Measurements from ENCODE around the gene MINDY4. TPM values are rescaled to one million over a fixed set of nuclear protein-coding genes. Genes with fewer than 3 reads are reported as not detected.
A peak's percentile ranks its signal among the peaks of the same experiment; 100 is the strongest.

Gene MINDY4
- total and polyA plus RNA-seq, 2 donors (not counting 1 experiment from before 2014, with no cell fraction given): 6.1 to 6.3 TPM

DNA sequence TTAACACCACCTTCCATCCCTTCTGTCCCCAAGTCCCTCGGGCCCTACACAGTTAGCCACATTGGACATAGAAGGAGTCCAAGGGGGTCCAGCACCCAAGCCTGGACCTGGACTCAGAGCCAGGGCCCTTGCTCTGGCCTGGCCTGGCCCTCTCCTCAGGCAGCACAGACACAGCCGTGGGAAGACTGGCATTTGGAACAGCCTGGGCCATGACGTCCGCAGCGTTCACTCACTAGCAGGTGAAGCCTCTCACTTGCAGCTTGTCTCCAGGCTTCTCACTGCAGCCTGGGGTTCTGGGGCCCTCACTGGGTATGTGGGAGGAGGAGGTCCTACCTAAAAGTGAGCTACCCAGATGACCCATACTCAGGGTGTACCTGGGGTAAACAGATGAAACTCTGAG lies 106.8 kb downstream of the MINDY4 start:
- no peaks in the 10 kb centered on the region for H3K9me3 ChIP-seq (ENCODE audit: control insufficient read depth, insufficient read depth, low read depth, low read length)
- DNase-seq (ENCODE audit: low read depth in 2 of 2): no peak
- TF ChIP-seq, protein P1, sequence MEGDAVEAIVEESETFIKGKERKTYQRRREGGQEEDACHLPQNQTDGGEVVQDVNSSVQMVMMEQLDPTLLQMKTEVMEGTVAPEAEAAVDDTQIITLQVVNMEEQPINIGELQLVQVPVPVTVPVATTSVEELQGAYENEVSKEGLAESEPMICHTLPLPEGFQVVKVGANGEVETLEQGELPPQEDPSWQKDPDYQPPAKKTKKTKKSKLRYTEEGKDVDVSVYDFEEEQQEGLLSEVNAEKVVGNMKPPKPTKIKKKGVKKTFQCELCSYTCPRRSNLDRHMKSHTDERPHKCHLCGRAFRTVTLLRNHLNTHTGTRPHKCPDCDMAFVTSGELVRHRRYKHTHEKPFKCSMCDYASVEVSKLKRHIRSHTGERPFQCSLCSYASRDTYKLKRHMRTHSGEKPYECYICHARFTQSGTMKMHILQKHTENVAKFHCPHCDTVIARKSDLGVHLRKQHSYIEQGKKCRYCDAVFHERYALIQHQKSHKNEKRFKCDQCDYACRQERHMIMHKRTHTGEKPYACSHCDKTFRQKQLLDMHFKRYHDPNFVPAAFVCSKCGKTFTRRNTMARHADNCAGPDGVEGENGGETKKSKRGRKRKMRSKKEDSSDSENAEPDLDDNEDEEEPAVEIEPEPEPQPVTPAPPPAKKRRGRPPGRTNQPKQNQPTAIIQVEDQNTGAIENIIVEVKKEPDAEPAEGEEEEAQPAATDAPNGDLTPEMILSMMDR (conservative IDR thresholded peaks at IDR 0.05 in 1 of 2, IDR thresholded peaks at IDR 0.05 in 1 of 2; ENCODE audit: low read depth in 1 of 2, low read length in 2 of 2): no peak
- no peaks in the 10 kb centered on the region for H3K27me3 ChIP-seq (ENCODE audit: control insufficient read depth, insufficient read depth, low read length)
- H3K4me1 ChIP-seq (ENCODE audit: control insufficient read depth, extremely low read depth, insufficient read depth, low read length): no peaks in the 10 kb centered on the region
- H3K9ac ChIP-seq (ENCODE audit: insufficient read depth, low read length): no peak overlapping the region
- no peaks in the 10 kb centered on the region for H3K36me3 ChIP-seq (ENCODE audit: control insufficient read depth, insufficient read depth, low read length)
- no peaks in the 10 kb centered on the region for H3K79me2 ChIP-seq (ENCODE audit: control insufficient read depth, insufficient read depth, low read length)
- H3K4me3 ChIP-seq (replicated peaks in 1 of 4; ENCODE audit: control extremely low read depth in 1 of 4, insufficient read depth in 1 of 4, low read depth in 3 of 4, low read length in 4 of 4): no peak overlapping the region
- no peak overlapping the region for H2AFZ ChIP-seq (ENCODE audit: low read length)
- H3K4me2 ChIP-seq (ENCODE audit: extremely low read depth, insufficient read depth, low read length): no peak overlapping the region
- H3K27ac ChIP-seq (ENCODE audit: insufficient read depth, low read length): no peak overlapping the region
- no peaks in the 10 kb centered on the region for H4K20me1 ChIP-seq (ENCODE audit: control insufficient read depth, extremely low read depth, insufficient read depth, low read length)

DNA sequence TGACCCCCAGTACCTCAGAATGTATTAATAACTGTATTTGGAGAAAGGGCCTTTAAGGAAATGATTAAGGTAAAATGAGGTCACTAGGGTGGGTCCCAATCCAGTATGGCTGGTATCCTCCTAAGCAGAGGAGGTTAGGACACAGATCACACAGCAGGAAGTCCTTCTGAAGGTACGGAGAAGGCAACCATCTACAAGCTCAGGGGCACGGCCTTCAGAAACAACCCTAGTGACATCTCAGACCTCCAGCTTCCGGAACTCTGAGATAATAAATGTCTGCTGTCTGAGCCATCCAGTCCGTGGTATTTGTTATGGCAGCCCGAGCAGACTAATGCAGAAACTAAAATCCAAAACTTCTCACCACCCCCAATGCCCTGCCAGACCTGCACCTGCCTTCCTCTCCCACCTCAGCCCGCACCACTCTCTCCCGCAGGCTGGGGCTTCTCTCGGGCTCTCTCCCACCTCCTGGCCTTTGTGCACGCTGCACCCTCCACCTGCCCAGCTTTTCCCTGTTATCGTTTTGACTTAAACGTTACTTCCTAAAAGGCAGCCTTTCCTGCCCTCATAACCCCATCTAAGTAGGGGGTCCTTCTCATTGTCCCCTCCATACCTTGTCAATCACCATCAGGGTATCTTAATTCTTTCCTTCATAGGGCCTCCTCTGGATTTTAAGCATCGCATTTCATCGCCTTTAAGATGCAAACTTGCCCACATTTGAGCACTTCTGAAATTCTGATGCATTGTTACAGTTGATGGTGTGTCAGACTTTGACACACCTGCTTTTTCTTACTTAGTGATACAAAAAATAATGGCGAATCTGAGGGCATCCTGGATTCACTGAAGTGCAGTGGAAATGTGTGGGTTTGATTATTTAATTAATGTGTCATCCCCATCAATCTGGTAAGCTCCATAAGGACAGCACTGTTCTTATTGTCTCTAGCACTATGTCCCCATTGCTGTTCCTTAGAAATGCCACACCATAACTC lies 108.2 kb downstream of the MINDY4 start:
- Histone ChIP-seq H3K27ac (ENCODE audit: insufficient read depth, low read length) (no peak overlapping the region), H3K4me2 (ENCODE audit: extremely low read depth, insufficient read depth, low read length) (no peak overlapping the region), H3K36me3 (ENCODE audit: control insufficient read depth, insufficient read depth, low read length) (no peaks in the 10 kb centered on the region), H3K27me3 (ENCODE audit: control insufficient read depth, insufficient read depth, low read length) (no peaks in the 10 kb centered on the region), H2AFZ (ENCODE audit: low read length) (no peak overlapping the region), H4K20me1 (ENCODE audit: control insufficient read depth, extremely low read depth, insufficient read depth, low read length) (no peaks in the 10 kb centered on the region), H3K4me1 (ENCODE audit: control insufficient read depth, extremely low read depth, insufficient read depth, low read length) (no peaks in the 10 kb centered on the region), H3K9ac (ENCODE audit: insufficient read depth, low read length) (no peak overlapping the region), H3K79me2 (ENCODE audit: control insufficient read depth, insufficient read depth, low read length) (no peaks in the 10 kb centered on the region), H3K9me3 (ENCODE audit: control insufficient read depth, insufficient read depth, low read depth, low read length) (no peaks in the 10 kb centered on the region), H3K4me3 (replicated peaks in 1 of 4; ENCODE audit: control extremely low read depth in 1 of 4, insufficient read depth in 1 of 4, low read depth in 3 of 4, low read length in 4 of 4) (no peak overlapping the region)
- DNase-seq (ENCODE audit: low read depth in 2 of 2): no peak
- no peak for TF ChIP-seq EZH2 (IDR thresholded peaks at IDR 0.05; ENCODE audit: low read length, missing control alignments)
- TF ChIP-seq, protein P1 (conservative IDR thresholded peaks at IDR 0.05 in 1 of 2, IDR thresholded peaks at IDR 0.05 in 1 of 2; ENCODE audit: low read depth in 1 of 2, low read length in 2 of 2): no peak

DNA sequence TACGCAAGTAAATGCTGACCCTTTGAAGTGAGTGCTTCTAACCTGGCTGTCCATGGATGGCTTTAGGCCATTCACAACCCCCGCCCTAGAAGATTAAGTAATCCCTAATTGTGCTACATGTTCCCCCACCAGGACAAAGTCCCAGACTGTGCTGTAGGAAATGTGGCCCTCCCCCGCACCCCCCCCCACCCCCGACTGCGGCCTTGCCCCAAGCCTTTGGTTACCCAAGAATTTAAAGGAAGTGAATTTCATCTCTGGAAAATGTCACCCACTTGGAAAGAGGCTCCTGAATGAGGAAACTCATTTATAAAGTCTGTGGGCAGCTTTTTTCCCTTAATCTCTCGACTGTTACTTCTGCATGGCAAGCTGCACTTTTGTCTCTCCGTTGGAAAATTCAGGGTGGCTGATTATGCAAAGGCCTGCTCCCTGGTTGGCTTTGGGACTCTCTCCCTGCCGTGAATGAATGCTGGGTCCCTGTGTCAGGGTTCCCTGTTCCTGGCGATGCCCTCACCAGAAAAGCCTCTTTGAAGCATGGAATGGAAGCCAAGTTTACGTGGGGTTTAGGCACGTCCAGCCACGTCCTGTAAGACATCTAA lies 109.0 kb downstream of the MINDY4 start:
- H4K20me1 ChIP-seq (ENCODE audit: control insufficient read depth, extremely low read depth, insufficient read depth, low read length): no peaks in the 10 kb centered on the region
- H3K36me3 ChIP-seq (ENCODE audit: control insufficient read depth, insufficient read depth, low read length): no peaks in the 10 kb centered on the region
- H3K27me3 ChIP-seq (ENCODE audit: control insufficient read depth, insufficient read depth, low read length): no peaks in the 10 kb centered on the region
- H3K9ac ChIP-seq (ENCODE audit: insufficient read depth, low read length): no peak overlapping the region
- no peaks in the 10 kb centered on the region for H3K4me1 ChIP-seq (ENCODE audit: control insufficient read depth, extremely low read depth, insufficient read depth, low read length)
- no peaks in the 10 kb centered on the region for H3K79me2 ChIP-seq (ENCODE audit: control insufficient read depth, insufficient read depth, low read length)
- H3K4me3 ChIP-seq (replicated peaks in 1 of 4; ENCODE audit: control extremely low read depth in 1 of 4, insufficient read depth in 1 of 4, low read depth in 3 of 4, low read length in 4 of 4): no peak overlapping the region
- H3K4me2 ChIP-seq (ENCODE audit: extremely low read depth, insufficient read depth, low read length): no peak overlapping the region
- H3K27ac ChIP-seq (ENCODE audit: insufficient read depth, low read length): no peak overlapping the region
- no peak for TF ChIP-seq EZH2 (IDR thresholded peaks at IDR 0.05; ENCODE audit: low read length, missing control alignments)
- TF ChIP-seq, protein P1 (conservative IDR thresholded peaks at IDR 0.05 in 1 of 2, IDR thresholded peaks at IDR 0.05 in 1 of 2; ENCODE audit: low read depth in 1 of 2, low read length in 2 of 2): no peak
- peak in 1 of 2 donors; percentile 40 for DNase-seq (ENCODE audit: low read depth in 2 of 2)
- no peaks in the 10 kb centered on the region for H3K9me3 ChIP-seq (ENCODE audit: control insufficient read depth, insufficient read depth, low read depth, low read length)
- no peak overlapping the region for H2AFZ ChIP-seq (ENCODE audit: low read length)
